Measurements from ENCODE around the gene ZNF175. TPM values are rescaled to one million over a fixed set of nuclear protein-coding genes. Genes with fewer than 3 reads are reported as not detected.
A peak's percentile ranks its signal among the peaks of the same experiment; 100 is the strongest.

Gene ZNF175
- total RNA-seq, 2 experiments from 2014 or later: 8.4 to 9.7 TPM

GRCh38 chr19:51595190-51596175 is 24.4 kb downstream of the ZNF175 start:
- Mint-ChIP-seq H3K4me3 (peak overlapping the region; percentile 82), H3K9me3 (ENCODE audit: insufficient read depth) (no peaks in the 10 kb centered on the region), H3K27ac (no peak overlapping the region), H3K36me3 (ENCODE audit: low read depth) (peaks cover 5% of the 10 kb centered on the region), H3K4me1 (ENCODE audit: low read depth) (peaks cover 17% of the 10 kb centered on the region), H3K27me3 (ENCODE audit: low read depth) (peaks cover 7% of the 10 kb centered on the region)
- ChIA-PET POLR2A (no interaction called here), CTCF (no interaction called here)
- DNase-seq (no peak), ATAC-seq (no peak)

DNA sequence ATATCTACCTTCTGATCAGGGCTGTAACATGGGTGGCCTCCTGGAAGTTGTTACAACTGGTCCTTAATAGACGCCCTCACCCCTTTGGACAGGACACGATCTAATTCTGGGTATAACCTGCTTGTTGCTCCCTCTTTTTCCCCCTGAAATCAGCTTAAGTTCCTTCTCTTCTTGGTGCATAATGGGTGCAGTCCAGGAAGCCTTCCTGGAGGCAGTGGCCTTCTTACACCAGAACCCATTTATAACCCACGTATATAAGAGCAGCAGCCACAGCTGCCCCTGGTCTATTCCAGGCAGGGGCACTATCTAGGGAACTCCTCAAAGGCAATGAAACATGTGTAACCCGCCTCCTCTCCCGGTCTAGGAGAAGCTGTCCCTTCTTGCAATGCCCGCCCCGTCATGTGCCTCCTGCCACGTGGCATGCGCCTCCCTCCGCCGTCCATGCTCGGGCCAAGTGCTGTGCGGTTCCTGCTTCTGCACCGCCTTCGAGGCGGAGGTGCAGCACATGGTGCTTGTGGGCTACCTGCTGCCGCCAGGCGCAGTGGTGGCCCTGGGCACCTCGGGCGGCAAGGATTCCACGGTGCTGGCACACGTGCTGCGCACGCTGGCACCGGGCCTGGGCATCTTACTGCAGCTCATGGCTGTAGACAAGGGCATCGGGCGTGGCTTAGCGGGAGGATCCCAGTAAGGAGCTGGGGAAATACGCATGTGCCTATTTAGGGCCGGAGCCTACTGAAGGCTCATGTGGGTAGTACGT is 27.3 kb downstream of the ZNF175 start:
- Mint-ChIP-seq H3K27ac (no peak overlapping the region), H3K36me3 (ENCODE audit: low read depth) (peaks cover 5% of the 10 kb centered on the region), H3K27me3 (ENCODE audit: low read depth) (peaks cover 19% of the 10 kb centered on the region), H3K4me3 (no peak overlapping the region), H3K9me3 (ENCODE audit: insufficient read depth) (no peaks in the 10 kb centered on the region), H3K4me1 (ENCODE audit: low read depth) (peaks cover 20% of the 10 kb centered on the region)
- CTCF ChIA-PET: no interaction called here
- DNase-seq (no peak), ATAC-seq (no peak)
- POLR2A ChIA-PET: no interaction called here

DNA sequence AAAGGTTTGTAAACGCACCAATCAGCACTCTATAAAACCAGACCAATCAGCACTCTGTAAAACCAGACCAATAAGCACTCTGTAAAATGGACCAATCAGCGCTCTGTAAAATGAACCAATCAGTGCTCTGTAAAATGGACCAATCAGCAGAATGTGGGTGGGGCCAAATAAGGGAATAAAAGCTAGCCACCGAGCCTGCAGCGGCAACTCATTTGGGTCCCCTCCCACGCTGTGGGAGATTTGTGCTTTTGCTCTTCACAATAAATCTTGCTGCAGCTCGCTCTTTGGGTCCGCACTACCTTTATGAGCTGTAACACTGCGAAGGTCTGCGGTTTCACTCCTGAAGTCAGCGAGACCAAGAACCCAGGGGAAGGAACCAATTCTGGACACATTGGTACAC is 28.0 kb downstream of the ZNF175 start:
- ATAC-seq: no peak
- CTCF ChIA-PET: no interaction called here
- no peak for DNase-seq
- H3K36me3 Mint-ChIP-seq (ENCODE audit: low read depth): peaks cover 5% of the 10 kb centered on the region
- H3K9me3 Mint-ChIP-seq (ENCODE audit: insufficient read depth): no peaks in the 10 kb centered on the region
- POLR2A ChIA-PET: no interaction called here
- no peak overlapping the region for H3K27ac Mint-ChIP-seq
- H3K4me1 Mint-ChIP-seq (ENCODE audit: low read depth): peaks cover 12% of the 10 kb centered on the region
- peaks cover 19% of the 10 kb centered on the region for H3K27me3 Mint-ChIP-seq (ENCODE audit: low read depth)
- no peak overlapping the region for H3K4me3 Mint-ChIP-seq

GRCh38 chr19:51600940-51601580 is 30.0 kb downstream of the ZNF175 start:
- Mint-ChIP-seq H3K4me1 (ENCODE audit: low read depth) (peaks cover 4% of the 10 kb centered on the region), H3K9me3 (ENCODE audit: insufficient read depth) (no peaks in the 10 kb centered on the region), H3K4me3 (no peak overlapping the region), H3K27ac (no peak overlapping the region), H3K27me3 (ENCODE audit: low read depth) (peaks cover 19% of the 10 kb centered on the region), H3K36me3 (ENCODE audit: low read depth) (no peaks in the 10 kb centered on the region)
- DNase-seq (peak; percentile 27), ATAC-seq (peak; percentile 51)
- CTCF ChIA-PET: interaction anchor here (0.8 kb wide), 1 partner anchor 8 kb away, joined by 3 read pairs; no protein-coding TSS in a partner anchor
- POLR2A ChIA-PET: no interaction called here

- DNase-seq: no peak
- Mint-ChIP-seq H3K9me3 (ENCODE audit: insufficient read depth) (no peaks in the 10 kb centered on the region), H3K4me1 (ENCODE audit: low read depth) (peaks cover 14% of the 10 kb centered on the region), H3K27ac (no peak overlapping the region), H3K4me3 (no peak overlapping the region), H3K36me3 (ENCODE audit: low read depth) (no peaks in the 10 kb centered on the region), H3K27me3 (ENCODE audit: low read depth) (peaks cover 19% of the 10 kb centered on the region)
- no peak for ATAC-seq
- ChIA-PET CTCF (no interaction called here), POLR2A (no interaction called here)
Measured at GRCh38 chr19:51602189-51602854, 31.2 kb downstream of the ZNF175 start.

DNA sequence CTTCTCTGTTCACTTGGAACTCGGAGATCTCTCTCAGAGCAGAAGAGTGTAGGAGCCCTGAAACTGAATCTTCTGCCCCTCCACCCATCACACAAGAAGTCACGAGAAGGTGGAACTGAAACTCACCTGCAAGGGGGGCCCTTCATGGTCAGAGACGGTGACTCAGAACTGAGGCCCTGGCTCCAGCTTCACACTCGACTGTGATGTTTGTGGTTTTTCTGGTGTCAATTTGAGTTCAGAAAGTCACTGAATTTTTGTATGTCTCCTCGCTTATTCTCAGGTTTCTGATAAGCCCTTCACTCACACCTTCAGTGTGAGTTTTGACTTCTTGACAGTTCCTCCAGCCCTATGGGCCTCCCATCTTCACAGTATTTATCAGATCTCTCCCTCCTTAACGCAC is 36.0 kb downstream of the ZNF175 start:
- ATAC-seq: peak; percentile 19
- Mint-ChIP-seq H3K36me3 (ENCODE audit: low read depth) (no peaks in the 10 kb centered on the region), H3K27me3 (ENCODE audit: low read depth) (peaks cover 5% of the 10 kb centered on the region), H3K4me1 (ENCODE audit: low read depth) (peaks cover 17% of the 10 kb centered on the region), H3K4me3 (no peak overlapping the region), H3K9me3 (ENCODE audit: insufficient read depth) (no peaks in the 10 kb centered on the region), H3K27ac (no peak overlapping the region)
- peak; percentile 36 for DNase-seq
- ChIA-PET CTCF (interaction anchor here (1.3 to 2.2 kb wide), 2 partner anchors 31 to 50 kb away, joined by 3 to 6 read pairs; no protein-coding TSS in a partner anchor), POLR2A (no interaction called here)

DNA sequence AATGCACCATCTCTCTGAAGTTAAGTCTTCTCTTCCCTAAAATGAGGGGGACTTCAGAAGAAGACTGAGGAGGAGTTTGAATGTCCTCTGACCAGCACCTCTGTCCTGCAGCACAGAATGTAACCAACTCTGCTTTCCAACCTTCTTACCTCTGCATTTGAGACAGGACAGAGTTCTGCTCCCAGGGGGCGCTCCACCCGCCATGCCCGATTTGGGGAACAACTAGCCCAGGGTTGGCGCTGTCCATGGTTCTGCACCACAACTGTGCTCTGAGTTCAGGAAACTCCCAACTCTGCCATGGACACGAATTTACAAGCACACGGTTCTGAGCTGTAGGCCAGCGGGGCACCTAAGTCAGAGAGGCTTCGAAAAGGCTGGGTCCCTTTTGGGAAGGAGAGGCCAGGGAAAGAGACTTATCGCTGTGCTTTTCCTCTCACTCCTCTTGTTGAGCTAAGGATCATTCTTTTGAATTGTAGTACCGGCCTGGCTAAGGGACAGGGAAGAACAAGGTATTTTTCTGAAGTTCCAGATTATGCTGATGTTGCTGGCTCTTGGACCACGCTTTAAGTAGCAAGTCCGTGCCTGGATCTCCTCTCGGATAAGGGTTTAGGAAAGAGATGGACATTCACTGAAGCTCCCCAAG is 37.0 kb downstream of the ZNF175 start:
- H3K4me1 Mint-ChIP-seq (ENCODE audit: low read depth): peaks cover 14% of the 10 kb centered on the region
- DNase-seq (peak; percentile 81), ATAC-seq (peak; percentile 49)
- H3K27ac Mint-ChIP-seq: no peak overlapping the region
- ChIA-PET POLR2A (no interaction called here), CTCF (interaction anchor here (0.6 to 2.2 kb wide), 6 partner anchors 12 to 95 kb away, joined by 3 to 6 read pairs (median 3); no protein-coding TSS in a partner anchor)
- no peaks in the 10 kb centered on the region for H3K9me3 Mint-ChIP-seq (ENCODE audit: insufficient read depth)
- no peak overlapping the region for H3K4me3 Mint-ChIP-seq
- no peaks in the 10 kb centered on the region for H3K36me3 Mint-ChIP-seq (ENCODE audit: low read depth)
- no peaks in the 10 kb centered on the region for H3K27me3 Mint-ChIP-seq (ENCODE audit: low read depth)

- no peaks in the 10 kb centered on the region for H3K27me3 Mint-ChIP-seq (ENCODE audit: low read depth)
- no peaks in the 10 kb centered on the region for H3K9me3 Mint-ChIP-seq (ENCODE audit: insufficient read depth)
- POLR2A ChIA-PET: no interaction called here
- H3K4me3 Mint-ChIP-seq: no peak overlapping the region
- peaks cover 14% of the 10 kb centered on the region for H3K4me1 Mint-ChIP-seq (ENCODE audit: low read depth)
- no peaks in the 10 kb centered on the region for H3K36me3 Mint-ChIP-seq (ENCODE audit: low read depth)
- DNase-seq (no peak), ATAC-seq (no peak)
- H3K27ac Mint-ChIP-seq: no peak overlapping the region
- CTCF ChIA-PET: no interaction called here
Measured at GRCh38 chr19:51610576-51610975, 39.5 kb downstream of the ZNF175 start.

GRCh38 chr19:51614789-51615188 is 43.7 kb downstream of the ZNF175 start:
- H3K4me3 Mint-ChIP-seq: no peak overlapping the region
- H3K4me1 Mint-ChIP-seq (ENCODE audit: low read depth): no peaks in the 10 kb centered on the region
- ChIA-PET CTCF (interaction anchor here (1.3 kb wide), 1 partner anchor 47 kb away, joined by 3 read pairs; no protein-coding TSS in a partner anchor), POLR2A (no interaction called here)
- no peaks in the 10 kb centered on the region for H3K36me3 Mint-ChIP-seq (ENCODE audit: low read depth)
- H3K27me3 Mint-ChIP-seq (ENCODE audit: low read depth): no peaks in the 10 kb centered on the region
- no peaks in the 10 kb centered on the region for H3K9me3 Mint-ChIP-seq (ENCODE audit: insufficient read depth)
- DNase-seq (peak; percentile 1), ATAC-seq (no peak)
- no peak overlapping the region for H3K27ac Mint-ChIP-seq

- no peaks in the 10 kb centered on the region for H3K9me3 Mint-ChIP-seq (ENCODE audit: insufficient read depth)
- no peak for DNase-seq
- CTCF ChIA-PET: no interaction called here
- peaks cover 7% of the 10 kb centered on the region for H3K27me3 Mint-ChIP-seq (ENCODE audit: low read depth)
- POLR2A ChIA-PET: interaction anchor here (0.6 kb wide), 1 partner anchor 461 kb away, joined by 4 read pairs; no protein-coding TSS in a partner anchor
- no peak for ATAC-seq
- no peaks in the 10 kb centered on the region for H3K36me3 Mint-ChIP-seq (ENCODE audit: low read depth)
- H3K4me1 Mint-ChIP-seq (ENCODE audit: low read depth): peaks cover 7% of the 10 kb centered on the region
- H3K27ac Mint-ChIP-seq: no peak overlapping the region
- H3K4me3 Mint-ChIP-seq: no peak overlapping the region
Measured at GRCh38 chr19:51615991-51616390, 44.9 kb downstream of the ZNF175 start.

DNA sequence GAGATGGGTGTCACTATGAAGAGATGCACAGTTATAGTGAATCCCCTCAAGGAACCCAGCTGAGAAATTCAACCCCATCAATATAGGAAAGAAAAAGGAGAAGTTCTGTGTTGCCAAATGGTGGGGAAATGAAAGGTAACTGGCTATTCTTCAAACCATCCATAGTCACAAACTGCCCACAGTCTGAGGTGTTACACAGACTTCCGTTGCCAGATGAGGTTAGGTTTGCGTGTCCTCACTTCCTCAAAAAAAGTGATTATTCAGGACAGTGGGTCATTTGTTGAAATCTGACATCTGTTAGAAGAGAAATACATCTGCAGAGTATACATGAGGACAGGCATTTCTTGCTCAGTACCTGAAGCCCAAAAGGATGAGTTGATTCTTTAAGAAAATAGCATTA is 50.1 kb downstream of the ZNF175 start:
- ATAC-seq: no peak
- DNase-seq: no peak
- Mint-ChIP-seq H3K4me1 (ENCODE audit: low read depth) (peaks cover 12% of the 10 kb centered on the region), H3K4me3 (no peak overlapping the region), H3K9me3 (ENCODE audit: insufficient read depth) (no peaks in the 10 kb centered on the region), H3K27ac (no peak overlapping the region), H3K36me3 (ENCODE audit: low read depth) (no peaks in the 10 kb centered on the region), H3K27me3 (ENCODE audit: low read depth) (peaks cover 12% of the 10 kb centered on the region)
- CTCF ChIA-PET: no interaction called here
- POLR2A ChIA-PET: no interaction called here

Measured in activated CD8-positive, alpha-beta T cell treated with anti-CD3 and anti-CD28 coated beads, Interleukin-2, amount 10 ng/mL, durations not matched to agents 7 days and 5 days (primary cell).